Activated naive CD4-positive, alpha-beta T cell treated with anti-CD3 and anti-CD28 coated beads, Interleukin-2, amount 10 ng/mL, durations not matched to agents 7 days and 5 days (primary cell): ENCODE data around the gene TJP1.
"Not testable (repeated sequence)": the region's sequence is repeated elsewhere in the genome, so short reads cannot be mapped to it uniquely, and the experiment has no call there.

Experiments
- CTCF ChIA-PET: fragments of 350-600 bp; sonication (Branson Sonifier 250); formaldehyde crosslinking; loops from one replicate; lab custom pipeline; 2021; ENCODE audit warnings: antibody characterized with exemption; lab: Charles Lee
- DNase-seq: peaks from one replicate; pipeline ENCODE4 v3.0.0-alpha.2; 2020
- H3K27ac Mint-ChIP-seq: one replicate; pipeline ENCODE4 v1.8.0; 2021; ENCODE audit warnings: mild to moderate bottlenecking, moderate library complexity, mixed read lengths
- H3K27me3 Mint-ChIP-seq: one replicate; pipeline ENCODE4 v1.8.0; 2021; ENCODE audit warnings: mild to moderate bottlenecking, mixed read lengths
- H3K36me3 Mint-ChIP-seq: one replicate; pipeline ENCODE4 v1.8.0; 2021; ENCODE audit warnings: mixed read lengths
- H3K4me1 Mint-ChIP-seq: one replicate; pipeline ENCODE4 v1.8.0; 2021; ENCODE audit warnings: mixed read lengths
- H3K4me3 Mint-ChIP-seq: one replicate; pipeline ENCODE4 v1.8.0; 2021; ENCODE audit warnings: mild to moderate bottlenecking, moderate library complexity, mixed read lengths
- H3K9me3 Mint-ChIP-seq: one replicate; pipeline ENCODE4 v1.8.0; 2021; ENCODE audit warnings: mixed read lengths

TJP1 gene

DNA sequence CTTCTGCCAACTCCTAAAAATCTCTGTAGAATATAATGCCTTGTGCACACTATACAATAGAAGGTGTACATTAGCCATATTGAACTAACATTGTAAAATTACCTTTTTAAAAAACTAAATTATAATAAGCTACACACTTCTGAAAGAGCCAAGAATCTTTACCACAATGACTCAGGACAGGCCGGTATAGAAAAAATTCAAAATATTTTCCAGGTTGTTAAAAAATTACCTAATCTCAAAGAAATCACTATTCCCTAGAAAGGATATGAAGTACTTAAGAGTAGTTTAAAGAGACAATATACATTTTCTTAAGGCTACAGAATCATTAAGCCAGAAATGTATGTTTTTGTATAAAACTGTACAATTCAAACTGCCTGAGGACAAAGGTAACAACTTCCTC is 48.5 kb downstream of the TJP1 start:
- no peak overlapping the region for H3K4me3 Mint-ChIP-seq
- peaks cover 6% of the 10 kb centered on the region for H3K27me3 Mint-ChIP-seq
- H3K4me1 Mint-ChIP-seq = no peaks in the 10 kb centered on the region
- no peak for DNase-seq
- H3K27ac Mint-ChIP-seq = no peak overlapping the region
- no peaks in the 10 kb centered on the region for H3K36me3 Mint-ChIP-seq
- CTCF ChIA-PET = no interaction called here
- no peaks in the 10 kb centered on the region for H3K9me3 Mint-ChIP-seq

GRCh38 chr15:29773000-29773399 is 49.3 kb downstream of the TJP1 start:
- CTCF ChIA-PET = no interaction called here
- no peak overlapping the region for H3K27ac Mint-ChIP-seq
- H3K36me3 Mint-ChIP-seq = no peaks in the 10 kb centered on the region
- H3K4me1 Mint-ChIP-seq = no peaks in the 10 kb centered on the region
- H3K27me3 Mint-ChIP-seq = no peaks in the 10 kb centered on the region
- no peak overlapping the region for H3K4me3 Mint-ChIP-seq
- DNase-seq = no peak
- H3K9me3 Mint-ChIP-seq = no peaks in the 10 kb centered on the region

- H3K36me3 Mint-ChIP-seq = no peaks in the 10 kb centered on the region
- no peaks in the 10 kb centered on the region for H3K4me1 Mint-ChIP-seq
- no peak overlapping the region for H3K4me3 Mint-ChIP-seq
- CTCF ChIA-PET = no interaction called here
- no peaks in the 10 kb centered on the region for H3K9me3 Mint-ChIP-seq
- peaks cover 4% of the 10 kb centered on the region for H3K27me3 Mint-ChIP-seq
- no peak for DNase-seq
- no peak overlapping the region for H3K27ac Mint-ChIP-seq
Measured at GRCh38 chr15:29770796-29771195, 51.5 kb downstream of the TJP1 start.

DNA sequence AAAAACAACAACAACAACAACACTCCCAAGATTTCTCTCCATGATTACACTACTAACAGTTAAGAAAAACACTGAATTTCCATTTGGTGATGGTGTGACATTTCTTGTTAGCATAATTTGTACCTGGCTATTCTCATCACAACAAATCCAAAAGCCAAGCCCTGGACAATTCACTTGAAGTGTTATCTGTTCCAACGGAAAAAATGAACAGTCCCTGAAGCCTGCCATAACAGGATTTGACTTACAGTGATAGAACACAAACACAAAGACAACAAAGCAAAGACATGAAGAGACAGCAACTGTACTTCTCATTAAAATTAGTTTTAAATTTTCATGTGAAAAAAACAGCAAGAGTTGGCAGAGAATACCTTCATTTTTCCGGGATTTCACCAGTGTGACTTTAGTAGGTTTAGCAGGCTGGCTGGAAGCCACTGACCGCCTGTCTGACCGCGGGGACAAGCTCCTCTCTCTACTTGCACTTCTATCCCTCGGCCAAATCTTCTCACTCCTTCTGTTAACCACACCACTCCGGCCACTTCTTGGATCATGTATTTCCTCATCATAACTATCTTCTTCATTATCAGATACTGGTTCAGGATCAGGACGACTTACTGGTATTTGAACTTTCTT is 56.3 kb downstream of the TJP1 start:
- no peak for DNase-seq
- no peaks in the 10 kb centered on the region for H3K9me3 Mint-ChIP-seq
- H3K4me3 Mint-ChIP-seq = no peak overlapping the region
- H3K27ac Mint-ChIP-seq = no peak overlapping the region
- H3K4me1 Mint-ChIP-seq = no peaks in the 10 kb centered on the region
- CTCF ChIA-PET = no interaction called here
- H3K36me3 Mint-ChIP-seq = no peaks in the 10 kb centered on the region
- H3K27me3 Mint-ChIP-seq = peaks cover 13% of the 10 kb centered on the region

DNA sequence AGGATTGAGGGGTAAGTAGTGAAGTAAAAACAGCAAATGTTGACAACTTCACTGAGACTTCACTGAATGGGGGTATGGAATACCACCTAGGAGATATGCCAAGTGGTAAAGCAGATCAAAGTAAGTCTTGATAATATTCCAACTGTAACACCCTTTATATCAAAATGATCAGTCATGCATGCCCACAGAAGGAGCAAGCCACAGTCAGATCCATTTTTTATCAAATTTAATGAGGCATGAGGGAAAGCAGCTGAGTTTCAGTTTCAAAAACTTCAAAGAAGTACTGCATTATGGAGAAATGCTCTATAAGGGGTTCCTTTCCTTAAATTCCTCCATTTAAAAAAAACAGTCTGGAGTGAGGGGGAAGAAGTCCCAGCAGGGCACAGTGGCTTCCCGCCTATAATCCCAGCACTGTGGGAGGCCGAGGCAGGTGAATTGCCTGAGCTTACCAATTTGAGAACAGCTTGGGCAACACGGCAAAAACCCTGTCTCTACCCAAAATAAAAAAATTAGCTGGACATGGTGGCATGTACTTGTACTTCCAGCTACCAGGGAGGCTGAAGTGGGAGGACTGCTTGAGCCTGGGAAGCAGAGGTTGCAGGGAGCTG is 56.9 kb downstream of the TJP1 start:
- CTCF ChIA-PET = no interaction called here
- Mint-ChIP-seq H3K36me3 (no peaks in the 10 kb centered on the region), H3K9me3 (no peaks in the 10 kb centered on the region), H3K27ac (no peak overlapping the region), H3K4me1 (no peaks in the 10 kb centered on the region), H3K27me3 (peaks cover 13% of the 10 kb centered on the region), H3K4me3 (no peak overlapping the region)
- no peak for DNase-seq

GRCh38 chr15:29759596-29759995 is 62.7 kb downstream of the TJP1 start:
- H3K27ac Mint-ChIP-seq = no peak overlapping the region
- no peaks in the 10 kb centered on the region for H3K9me3 Mint-ChIP-seq
- DNase-seq = no peak
- no peak overlapping the region for H3K4me3 Mint-ChIP-seq
- CTCF ChIA-PET = no interaction called here
- peaks cover 4% of the 10 kb centered on the region for H3K27me3 Mint-ChIP-seq
- H3K36me3 Mint-ChIP-seq = no peaks in the 10 kb centered on the region
- H3K4me1 Mint-ChIP-seq = no peaks in the 10 kb centered on the region

DNA sequence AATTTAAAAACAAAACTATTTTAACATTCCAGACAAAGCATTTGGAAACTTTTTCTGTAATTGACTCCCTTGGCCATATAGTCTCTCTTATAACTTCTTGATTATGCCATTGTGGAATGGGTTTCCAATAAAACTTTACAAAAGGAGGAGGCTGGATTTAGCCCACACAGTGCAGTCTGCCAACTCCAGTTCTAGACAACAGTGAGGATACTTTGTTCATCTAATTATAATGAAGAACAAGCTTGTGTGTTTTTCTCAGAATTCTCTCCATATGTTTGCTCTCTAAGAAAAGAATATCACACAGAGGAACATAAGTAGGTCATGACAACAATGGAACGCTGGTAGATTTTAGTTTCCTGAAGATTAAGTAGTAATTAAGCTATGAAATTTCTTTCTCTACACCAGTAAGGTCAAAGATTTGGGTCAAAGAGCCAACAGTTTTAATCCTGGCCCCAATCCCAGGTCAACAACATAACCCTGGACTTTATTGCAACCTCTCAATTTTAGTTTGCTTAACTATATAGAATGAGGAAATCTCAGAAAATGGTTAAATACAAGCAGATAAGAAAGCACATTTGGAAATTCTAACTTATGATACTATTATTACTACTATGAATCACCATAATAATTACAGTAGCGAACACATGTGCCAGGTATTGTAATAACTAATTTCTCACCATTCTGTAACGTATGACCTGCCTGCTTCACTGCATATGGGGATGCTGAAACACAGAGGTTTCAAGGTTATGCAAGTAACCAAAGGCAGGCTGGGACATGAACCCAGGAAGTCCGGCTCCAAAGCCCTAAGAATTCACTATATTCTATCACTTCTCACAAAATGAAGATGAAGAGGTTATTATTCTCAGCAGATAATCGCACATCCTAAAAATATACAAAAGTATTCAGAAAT is 65.7 kb downstream of the TJP1 start:
- Mint-ChIP-seq H3K27me3 (no peaks in the 10 kb centered on the region), H3K4me1 (no peaks in the 10 kb centered on the region), H3K27ac (no peak overlapping the region), H3K36me3 (no peaks in the 10 kb centered on the region), H3K4me3 (no peak overlapping the region), H3K9me3 (no peaks in the 10 kb centered on the region)
- no peak for DNase-seq
- CTCF ChIA-PET = no interaction called here

DNA sequence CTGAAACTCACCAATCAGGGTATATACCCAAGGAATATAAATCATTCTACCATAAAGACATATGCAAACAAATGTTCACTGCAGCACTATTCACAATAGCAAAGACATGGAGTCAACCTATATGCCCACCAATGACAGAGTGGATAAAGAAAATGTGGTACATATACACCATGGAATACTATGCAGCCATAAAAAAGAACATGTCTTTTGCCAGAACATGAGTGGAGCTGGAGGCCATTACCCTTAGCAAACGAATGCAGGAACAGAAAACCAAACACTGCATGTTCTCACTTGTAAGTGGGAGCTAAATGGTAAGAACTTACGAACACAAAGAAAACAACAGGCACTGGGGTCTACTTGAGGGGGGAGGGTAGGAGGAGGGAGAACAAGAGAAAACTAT is 68.3 kb downstream of the TJP1 start:
- H3K27me3 Mint-ChIP-seq, DNase-seq, H3K4me3 Mint-ChIP-seq, H3K4me1 Mint-ChIP-seq, H3K27ac Mint-ChIP-seq, H3K9me3 Mint-ChIP-seq, H3K36me3 Mint-ChIP-seq, CTCF ChIA-PET: not testable (repeated sequence)

DNA sequence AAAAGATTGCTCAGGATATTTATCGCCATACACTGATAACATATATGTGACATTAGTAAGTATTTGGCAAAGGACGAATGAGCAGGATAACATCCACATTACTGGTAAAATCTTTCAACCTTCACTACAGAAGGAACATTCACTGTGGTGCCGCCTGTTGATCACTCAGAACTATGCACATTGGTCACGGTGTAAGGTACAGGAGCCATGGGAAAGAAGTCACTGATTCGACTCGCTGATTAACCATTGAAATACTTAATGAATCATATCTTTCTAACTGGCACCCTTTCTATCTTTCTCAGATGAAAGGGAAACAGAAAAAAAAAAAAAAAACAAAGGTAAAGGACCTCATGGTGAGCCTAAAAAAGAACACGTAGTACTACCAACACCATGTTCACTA is 68.8 kb downstream of the TJP1 start:
- CTCF ChIA-PET = no interaction called here
- no peak overlapping the region for H3K4me3 Mint-ChIP-seq
- H3K36me3 Mint-ChIP-seq = no peaks in the 10 kb centered on the region
- no peak overlapping the region for H3K27ac Mint-ChIP-seq
- no peaks in the 10 kb centered on the region for H3K9me3 Mint-ChIP-seq
- peaks cover 5% of the 10 kb centered on the region for H3K27me3 Mint-ChIP-seq
- H3K4me1 Mint-ChIP-seq = no peaks in the 10 kb centered on the region
- DNase-seq = no peak

GRCh38 chr15:29750754-29751153 is 71.5 kb downstream of the TJP1 start:
- CTCF ChIA-PET = interaction anchor here (0.9 kb wide), 1 partner anchor 610 kb away, joined by 3 read pairs; no protein-coding TSS in a partner anchor
- Mint-ChIP-seq H3K36me3 (no peaks in the 10 kb centered on the region), H3K27me3 (peaks cover 5% of the 10 kb centered on the region), H3K4me1 (no peaks in the 10 kb centered on the region), H3K9me3 (no peaks in the 10 kb centered on the region), H3K27ac (no peak overlapping the region), H3K4me3 (no peak overlapping the region)
- DNase-seq = no peak

- Mint-ChIP-seq H3K9me3 (no peaks in the 10 kb centered on the region), H3K4me1 (no peaks in the 10 kb centered on the region), H3K4me3 (no peak overlapping the region), H3K27me3 (peaks cover 5% of the 10 kb centered on the region), H3K27ac (no peak overlapping the region), H3K36me3 (no peaks in the 10 kb centered on the region)
- no peak for DNase-seq
- CTCF ChIA-PET = interaction anchor here (0.9 to 1.0 kb wide), 2 partner anchors 176 to 609 kb away, joined by 3 read pairs; no protein-coding TSS in a partner anchor
Measured at GRCh38 chr15:29749365-29750086, 72.7 kb downstream of the TJP1 start.

DNA sequence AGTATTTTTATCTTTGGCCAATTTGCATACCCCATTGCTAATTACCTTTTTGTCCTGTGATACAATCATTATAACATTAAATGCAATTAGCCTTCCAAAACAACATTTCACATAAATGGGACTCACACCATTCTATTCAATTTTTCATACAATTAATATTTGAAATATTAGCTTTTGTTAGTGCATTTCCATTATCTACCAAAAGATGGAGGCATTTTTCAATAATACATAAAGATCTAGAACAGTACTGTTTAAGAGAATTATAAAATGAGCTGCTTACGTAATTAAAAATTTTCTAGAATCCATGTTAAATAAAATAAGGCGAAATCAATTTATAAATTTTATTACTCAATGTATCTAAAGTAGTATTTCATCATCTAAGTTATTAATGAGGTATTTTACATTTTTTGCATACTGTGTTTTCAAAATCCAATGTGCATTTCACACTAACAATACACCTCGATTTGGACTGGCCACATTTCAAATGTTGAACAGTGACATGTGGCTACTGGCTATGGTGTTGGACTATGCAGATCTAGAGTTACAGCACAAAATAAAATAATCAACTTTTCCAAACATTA is 74.3 kb downstream of the TJP1 start:
- H3K9me3 Mint-ChIP-seq = no peaks in the 10 kb centered on the region
- no peak for DNase-seq
- CTCF ChIA-PET = no interaction called here

DNA sequence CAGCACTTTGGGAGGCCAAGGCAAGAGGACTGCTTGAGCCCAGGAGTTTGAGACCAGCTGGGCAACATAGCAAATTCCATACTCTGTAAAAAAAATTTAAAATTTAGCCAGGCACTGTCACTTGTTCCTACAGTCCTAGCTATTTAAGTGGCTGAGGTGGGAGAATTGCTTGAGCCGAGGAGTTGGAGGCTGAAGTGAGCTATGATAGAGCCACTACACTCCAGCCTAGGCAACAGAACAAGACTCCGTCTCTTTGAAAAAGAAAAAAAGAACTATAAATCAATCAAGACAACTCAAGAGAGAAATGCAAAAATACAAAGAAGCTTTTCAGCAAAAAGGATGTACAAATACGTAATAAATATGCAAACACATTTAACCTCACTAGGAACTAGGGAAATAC is 78.8 kb downstream of the TJP1 start:
- Mint-ChIP-seq H3K9me3 (no peaks in the 10 kb centered on the region), H3K27ac (no peak overlapping the region), H3K4me1 (no peaks in the 10 kb centered on the region), H3K27me3 (peaks cover 5% of the 10 kb centered on the region), H3K4me3 (no peak overlapping the region), H3K36me3 (no peaks in the 10 kb centered on the region)
- no peak for DNase-seq
- CTCF ChIA-PET = no interaction called here

More for the DNA sequence above, 74.3 kb downstream of the TJP1 start:
- Mint-ChIP-seq H3K27ac (no peak overlapping the region), H3K4me3 (no peak overlapping the region), H3K36me3 (no peaks in the 10 kb centered on the region), H3K27me3 (peaks cover 5% of the 10 kb centered on the region), H3K4me1 (no peaks in the 10 kb centered on the region)
